ENCODE results near the gene CSAD.

Gene CSAD

GRCh38 chr12:53180220-53180930, at the start of gene CSAD, which contains the start of gene ZNF740:
Gene CSAD (minus strand): TSS chr12:53180925. CDS start chr12:53173470, 7,455 bp downstream.
Gene ZNF740 (plus strand): TSS chr12:53180722. CDS start chr12:53181984, 1,262 bp downstream.
- peak; percentile 100 for DNase-seq (ENCODE audit: low spot score)

- peak; percentile 27 for DNase-seq (ENCODE audit: low spot score)
These were observed 49.6 kb upstream of the CSAD start for GRCh38 chr12:53230108-53230845.

DNA sequence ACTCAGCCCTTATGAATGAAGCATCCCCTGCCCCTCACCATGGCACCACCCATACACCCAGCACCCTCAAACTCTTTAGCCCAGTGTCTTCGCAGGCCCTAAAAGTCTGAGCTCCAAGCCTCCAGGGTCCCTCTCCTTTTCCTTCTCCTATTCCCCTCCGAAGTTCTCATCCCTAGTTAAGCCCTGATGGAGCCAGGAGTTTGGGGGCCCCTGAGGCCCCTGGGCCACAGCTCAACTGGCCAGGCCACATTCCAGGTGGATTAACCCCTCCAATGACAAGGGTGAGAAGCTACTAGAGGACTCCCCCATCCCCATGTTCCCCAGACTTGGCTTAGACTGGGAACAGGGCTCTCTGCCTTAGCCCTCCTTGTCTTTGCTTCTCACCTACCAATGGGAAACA, 48.7 kb upstream of the CSAD start:
- no peak for DNase-seq (ENCODE audit: low spot score)

DNA sequence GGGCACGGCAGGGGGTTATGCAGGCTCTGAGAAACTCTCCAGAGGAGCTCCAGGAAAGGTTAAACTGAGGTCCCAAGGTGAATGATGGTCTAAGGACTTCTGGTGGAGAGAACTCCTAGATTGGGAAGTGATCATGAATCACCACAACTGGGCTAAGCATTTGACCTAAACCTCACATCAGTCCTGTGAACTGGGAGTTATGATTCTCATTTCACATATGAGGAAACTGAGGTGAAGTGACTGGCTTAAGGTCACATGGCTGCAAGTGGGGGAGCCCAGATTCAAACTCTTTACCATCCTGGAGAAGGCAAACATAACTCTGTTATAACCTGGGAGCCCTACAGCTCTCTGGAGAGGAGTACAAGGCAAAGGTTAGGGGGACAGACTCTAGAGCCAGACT, 47.1 kb upstream of the CSAD start:
- no peak for DNase-seq (ENCODE audit: low spot score)

- DNase-seq (ENCODE audit: low spot score) = no peak
These were observed 46.6 kb upstream of the CSAD start for GRCh38 chr12:53227341-53227740.

DNA sequence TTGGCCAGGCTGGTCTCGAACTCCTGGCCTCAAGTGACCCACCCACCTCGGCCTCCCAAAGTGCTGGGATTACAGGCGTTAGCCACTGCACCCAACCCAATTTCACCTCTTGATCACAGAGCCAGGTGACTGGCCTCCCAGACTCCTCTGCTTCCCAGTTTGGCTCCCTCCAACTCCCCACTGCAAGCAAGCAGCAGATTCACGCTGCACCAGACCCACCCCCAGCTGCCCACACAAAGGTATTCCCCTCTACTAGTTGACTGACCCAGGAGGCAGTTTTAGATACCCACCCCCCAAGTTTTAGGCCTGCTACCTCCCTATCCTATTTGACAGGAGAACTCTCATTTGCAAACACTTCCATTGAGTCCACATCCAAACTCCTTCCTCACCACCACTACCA, 46.1 kb upstream of the CSAD start:
- DNase-seq (ENCODE audit: low spot score) = no peak

DNA sequence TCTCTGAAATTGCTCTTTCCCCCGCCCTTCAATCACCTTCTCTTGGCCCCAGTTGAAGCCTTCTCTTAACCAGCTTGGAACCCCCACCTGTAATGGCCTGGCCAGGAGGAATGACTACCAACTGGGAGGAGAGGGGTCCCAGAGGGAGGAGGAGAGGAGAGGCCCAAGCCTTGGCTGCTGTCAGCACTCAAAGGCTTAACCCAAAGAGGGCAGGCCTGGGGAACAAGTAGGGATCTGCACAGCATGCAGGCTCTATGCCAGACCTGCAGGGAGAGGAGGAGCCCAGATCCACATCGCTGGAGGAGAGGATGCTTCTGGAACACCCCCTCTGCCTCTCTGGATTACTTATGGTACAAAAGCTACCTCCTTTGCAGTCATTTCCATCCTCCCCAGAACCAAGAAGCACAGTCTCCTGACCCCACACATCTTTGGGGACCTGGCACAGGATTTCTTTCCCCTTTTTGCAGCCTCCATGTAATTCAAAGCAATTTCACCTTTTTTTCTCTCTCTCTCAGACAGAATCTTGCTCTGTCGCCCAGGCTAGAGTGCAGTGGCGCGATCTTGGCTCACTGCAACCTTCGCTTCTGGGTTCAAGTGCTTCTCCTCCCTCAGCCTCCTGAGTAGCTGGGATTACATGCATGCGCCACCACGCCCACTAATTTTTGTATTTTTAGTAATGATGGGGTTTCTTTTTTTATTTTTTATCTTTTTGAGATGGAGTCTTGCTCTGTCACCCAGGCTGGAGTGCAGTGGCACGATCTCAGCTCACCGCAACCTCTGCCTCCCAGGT, 45.1 kb upstream of the CSAD start:
- DNase-seq (ENCODE audit: low spot score) = no peak

- no peak for DNase-seq (ENCODE audit: low spot score)
These were observed 44.3 kb upstream of the CSAD start for GRCh38 chr12:53224897-53225634.

DNA sequence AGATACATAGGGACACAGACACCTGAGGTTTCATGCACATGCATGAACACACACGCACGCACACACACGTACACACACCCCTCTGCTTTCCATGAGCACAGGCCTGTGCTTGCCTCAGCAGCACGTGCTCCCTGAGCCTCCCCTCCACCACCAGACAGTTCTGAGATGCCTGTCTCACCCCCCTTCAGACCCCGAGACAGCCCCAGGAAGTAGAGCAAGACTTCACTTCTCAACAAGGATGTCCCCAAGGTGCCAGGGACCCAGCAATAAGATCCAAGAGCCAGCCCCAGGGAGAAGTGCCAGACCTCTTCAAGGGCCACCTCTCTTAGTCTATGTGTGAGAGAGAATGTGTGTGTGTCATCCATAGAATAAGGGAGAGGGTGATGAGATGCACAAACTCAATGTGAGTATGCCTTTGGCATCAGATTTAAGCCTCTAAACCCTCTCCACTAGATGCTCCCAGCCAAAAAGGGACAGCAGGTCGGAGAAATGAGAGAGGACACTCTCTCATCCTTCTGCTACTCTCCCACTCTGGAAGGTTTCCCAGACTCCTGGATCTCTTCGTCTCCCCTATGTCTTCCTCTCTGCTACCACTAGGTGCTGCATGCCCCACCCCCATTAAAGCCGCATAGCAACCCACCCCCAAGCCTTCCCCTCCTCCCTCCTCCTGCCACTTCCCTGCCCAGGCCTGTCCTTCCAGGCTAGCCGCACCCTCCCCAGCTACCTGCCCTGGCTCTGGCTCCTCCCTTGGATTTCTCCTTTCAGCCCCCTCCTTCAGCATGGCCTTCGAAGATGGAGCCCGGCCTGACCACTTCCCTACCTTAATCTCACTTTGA, 43.6 kb upstream of the CSAD start:
- DNase-seq (ENCODE audit: low spot score) = no peak

- DNase-seq (ENCODE audit: low spot score) = no peak
These were observed 42.8 kb upstream of the CSAD start for GRCh38 chr12:53223389-53224060.

DNA sequence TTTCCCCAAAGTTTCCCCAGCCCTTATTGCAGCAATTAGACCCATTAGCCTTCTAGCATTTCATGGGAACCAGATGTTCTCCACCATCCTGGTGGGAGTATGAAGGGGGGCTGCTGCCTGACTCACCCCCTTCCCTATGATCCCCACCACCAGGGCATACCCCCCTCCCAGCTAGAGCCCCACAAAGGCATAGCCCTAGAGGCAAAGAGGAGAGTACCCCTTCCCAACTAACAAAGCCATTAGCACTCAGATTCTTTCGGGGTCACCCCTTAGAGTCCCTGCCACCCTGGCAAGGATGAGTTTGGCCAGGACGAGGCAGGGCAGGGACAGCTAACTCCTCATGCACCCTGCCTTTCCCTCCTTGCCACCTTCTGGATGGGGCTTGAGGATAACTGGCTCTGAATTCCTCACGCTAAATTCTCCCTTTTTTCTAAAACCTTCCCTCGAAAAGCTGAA, 42.1 kb upstream of the CSAD start:
- DNase-seq (ENCODE audit: low spot score) = no peak

DNA sequence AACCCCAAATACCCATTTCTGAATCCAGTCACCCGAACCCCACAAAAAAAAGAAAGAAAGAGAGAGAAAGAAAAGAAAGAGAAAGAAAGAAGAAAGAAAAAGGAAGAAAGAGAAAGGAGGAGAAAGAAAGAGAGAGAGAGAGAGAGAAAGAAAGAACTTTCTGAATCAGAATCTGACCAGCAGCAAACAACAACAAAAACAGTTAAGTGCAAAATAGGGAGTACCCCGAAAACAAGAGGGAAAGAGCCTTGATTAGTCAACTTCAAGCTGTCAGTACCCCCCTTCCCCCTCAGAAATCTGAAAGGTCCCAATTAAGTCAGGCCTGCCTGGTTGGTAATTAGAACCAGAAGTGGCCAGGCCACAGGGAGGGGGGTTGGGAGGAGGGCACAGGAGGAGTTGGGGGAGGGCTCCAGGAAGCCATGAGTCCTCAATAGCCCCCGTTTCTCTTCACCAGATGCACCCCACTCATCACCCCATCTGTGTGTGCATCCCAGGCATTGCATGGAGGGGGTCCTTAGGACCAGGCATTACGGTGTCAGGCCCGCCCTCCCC, 41.5 kb upstream of the CSAD start:
- no peak for DNase-seq (ENCODE audit: low spot score)

DNA sequence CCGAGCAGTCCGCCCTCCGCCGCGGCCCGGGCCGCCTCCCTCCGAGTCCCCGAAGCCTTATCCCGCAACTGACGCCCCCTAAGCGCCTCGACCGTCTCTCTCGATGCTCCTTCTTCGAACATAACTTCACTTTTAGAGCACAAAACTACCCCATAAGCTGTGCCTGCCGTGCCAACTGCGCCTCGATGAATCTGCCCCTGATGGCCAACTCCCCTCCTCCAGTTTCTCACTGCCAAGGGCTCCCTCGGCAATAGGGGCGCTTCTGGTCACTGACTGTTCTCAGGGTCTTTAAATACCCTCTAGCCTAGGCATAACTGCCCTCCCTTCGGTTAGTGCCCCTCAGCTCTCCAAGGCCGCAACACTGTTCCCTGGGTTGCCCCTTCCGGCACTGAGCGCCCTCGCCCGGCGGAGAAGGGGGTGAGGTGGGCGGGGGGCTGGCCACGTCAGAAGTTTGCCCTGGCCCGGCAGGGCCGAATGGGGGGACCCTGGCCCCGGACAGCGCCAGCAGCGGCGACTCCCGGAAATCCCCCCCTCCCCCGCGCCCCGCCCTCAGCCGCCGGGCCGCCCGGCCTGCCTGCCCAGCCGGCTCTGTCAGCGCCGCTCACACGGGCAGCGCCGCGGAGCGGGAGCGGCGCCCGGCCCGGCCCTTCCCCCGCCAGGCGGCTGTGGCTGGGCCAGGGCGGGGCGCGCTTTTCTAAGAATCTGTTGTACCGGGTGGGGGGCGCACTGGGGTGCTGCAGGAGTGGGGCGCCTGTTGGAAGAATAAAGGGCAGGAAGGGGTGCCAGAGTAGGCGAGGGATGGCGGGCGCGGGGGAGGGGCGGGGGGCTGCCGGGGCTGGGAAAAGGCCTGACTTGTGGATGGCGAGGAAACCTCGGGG, 40.7 kb upstream of the CSAD start:
- peak; percentile 74 for DNase-seq (ENCODE audit: low spot score)

DNA sequence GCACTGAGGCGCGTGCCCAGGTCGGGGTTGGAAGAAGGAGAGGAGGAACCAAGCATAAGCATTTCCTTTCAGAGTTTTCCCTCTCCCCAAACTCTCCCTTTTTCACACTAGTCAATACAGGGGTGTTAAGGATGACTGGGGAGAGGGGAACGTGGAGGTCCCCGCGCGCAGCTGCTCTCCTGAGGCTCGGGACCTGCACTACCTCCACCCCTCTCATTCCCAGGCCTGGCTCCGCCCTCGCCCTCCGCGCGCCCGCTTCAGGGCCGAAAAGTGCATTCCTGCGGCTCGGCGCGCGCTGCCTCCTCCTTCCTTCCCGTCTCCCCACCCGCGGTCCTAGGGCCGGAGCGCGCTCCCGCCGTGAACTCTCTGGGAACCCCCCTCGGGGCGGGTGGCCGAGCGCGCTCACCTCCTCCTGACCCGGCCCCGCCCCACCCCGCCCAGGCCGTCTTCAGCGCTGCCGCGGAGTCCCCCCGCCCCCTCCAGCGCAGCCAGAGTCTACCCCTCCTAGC, 40.0 kb upstream of the CSAD start:
- peak; percentile 99 for DNase-seq (ENCODE audit: low spot score)

DNA sequence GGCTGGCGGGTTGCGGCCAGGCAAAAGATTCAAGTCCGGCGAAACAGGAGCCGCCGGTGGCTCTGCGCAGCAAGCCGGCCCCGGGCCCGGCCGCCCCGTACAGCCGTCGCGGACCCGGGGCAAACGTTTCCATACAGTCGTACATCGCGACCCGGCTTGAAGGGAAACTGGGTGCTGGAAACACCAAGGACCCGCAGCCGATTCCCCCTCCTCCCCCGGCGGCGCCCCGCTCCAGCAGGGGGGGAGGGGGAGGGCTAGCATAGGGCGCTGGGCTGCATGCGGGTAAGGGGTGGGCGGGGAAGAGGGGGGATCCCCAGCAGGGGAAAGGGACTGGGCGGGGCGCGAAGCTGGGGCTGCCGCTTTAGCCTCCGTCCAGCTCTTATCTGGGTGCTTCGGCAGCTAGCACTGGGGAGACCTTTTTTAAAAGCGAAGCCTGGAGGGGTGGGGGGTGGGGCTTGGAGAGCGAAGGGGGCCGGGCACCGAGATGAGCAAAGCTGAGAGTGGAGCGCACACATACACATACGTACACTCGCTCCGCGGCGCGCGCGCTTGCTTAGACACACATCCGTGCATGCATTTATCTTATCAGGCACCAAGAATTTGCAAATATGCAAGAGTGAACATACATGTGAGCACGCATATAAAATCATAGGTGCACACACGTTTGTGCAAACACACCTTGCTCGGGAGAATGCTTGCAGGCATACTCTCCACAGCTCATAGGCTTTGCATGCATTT, 39.4 kb upstream of the CSAD start:
- no peak for DNase-seq (ENCODE audit: low spot score)

DNA sequence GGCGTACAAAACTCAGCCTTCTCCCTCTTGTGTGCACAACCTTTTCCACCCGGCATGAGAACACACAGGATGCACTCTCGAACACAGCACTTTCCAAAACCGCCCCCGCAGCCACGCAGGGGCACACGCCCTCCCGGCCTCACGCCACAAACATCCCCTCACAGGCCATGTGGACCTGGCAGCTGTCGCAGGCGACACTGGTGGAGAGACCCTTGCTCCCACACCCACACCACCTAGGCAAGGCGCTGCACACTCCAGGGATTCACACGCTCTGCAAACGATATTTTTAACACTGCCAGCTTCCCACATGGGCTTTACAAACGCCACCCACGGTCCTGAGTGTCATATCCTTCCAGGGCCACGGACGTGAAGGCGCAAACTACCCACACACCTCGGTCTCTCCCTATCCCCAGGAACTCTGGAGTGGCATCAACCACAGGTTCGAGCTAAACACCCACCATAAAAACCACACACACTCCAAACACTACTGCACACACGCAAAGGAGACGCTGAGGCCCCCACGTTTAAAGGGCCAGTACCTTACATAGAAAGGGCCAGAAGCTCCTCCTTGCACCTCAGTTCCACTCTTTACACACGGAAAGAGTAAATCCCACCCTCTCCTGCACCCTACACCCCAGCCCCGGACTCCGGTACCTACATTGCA, 38.7 kb upstream of the CSAD start:
- no peak for DNase-seq (ENCODE audit: low spot score)

GRCh38 chr12:53218551-53219291, 38.0 kb upstream of the CSAD start:
- no peak for DNase-seq (ENCODE audit: low spot score)
